DOHH2 (cell line): ENCODE results near the gene EPX.

ENCODE experiments used
- EZH2phosphoT487 ChIP-seq: fragments of 200-600 bp; sonication (generic); IDR thresholded peaks from 2 replicates; pipeline ENCODE4 v1.6.1; 2017; ENCODE audit warnings: borderline replicate concordance, mild to moderate bottlenecking, antibody characterized with exemption, low read length, moderate library complexity, mixed read lengths
- TF ChIP-seq, protein P1 (sequence below): fragments of 200-600 bp; sonication (generic); IDR thresholded peaks from one replicate; pipeline ENCODE4 v1.5.1; 2014; ENCODE audit warnings: antibody characterized with exemption, mild to moderate bottlenecking, low read depth, low read length; ENCODE audit not compliant: poor library complexity, severe bottlenecking

DNA sequence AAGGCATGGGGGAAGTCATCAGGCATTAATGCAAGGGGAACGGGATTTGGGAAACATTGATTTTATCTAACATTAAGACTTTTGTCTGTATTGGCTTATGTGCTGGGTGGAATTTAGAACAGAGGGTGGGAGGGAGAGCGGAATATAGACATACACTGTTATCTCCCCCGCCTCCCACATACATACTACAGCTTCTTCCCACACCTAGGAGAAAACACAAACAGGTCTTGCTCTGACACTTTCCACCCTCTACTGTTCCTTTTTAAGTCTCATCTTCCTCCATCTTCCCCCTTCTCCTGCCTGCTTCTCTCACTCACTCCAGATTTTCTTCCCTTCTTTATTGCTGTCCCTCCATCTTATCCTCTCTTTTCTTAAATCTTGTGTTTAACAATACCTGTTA is 43.9 kb upstream of the EPX start:
- TF ChIP-seq, protein P1, sequence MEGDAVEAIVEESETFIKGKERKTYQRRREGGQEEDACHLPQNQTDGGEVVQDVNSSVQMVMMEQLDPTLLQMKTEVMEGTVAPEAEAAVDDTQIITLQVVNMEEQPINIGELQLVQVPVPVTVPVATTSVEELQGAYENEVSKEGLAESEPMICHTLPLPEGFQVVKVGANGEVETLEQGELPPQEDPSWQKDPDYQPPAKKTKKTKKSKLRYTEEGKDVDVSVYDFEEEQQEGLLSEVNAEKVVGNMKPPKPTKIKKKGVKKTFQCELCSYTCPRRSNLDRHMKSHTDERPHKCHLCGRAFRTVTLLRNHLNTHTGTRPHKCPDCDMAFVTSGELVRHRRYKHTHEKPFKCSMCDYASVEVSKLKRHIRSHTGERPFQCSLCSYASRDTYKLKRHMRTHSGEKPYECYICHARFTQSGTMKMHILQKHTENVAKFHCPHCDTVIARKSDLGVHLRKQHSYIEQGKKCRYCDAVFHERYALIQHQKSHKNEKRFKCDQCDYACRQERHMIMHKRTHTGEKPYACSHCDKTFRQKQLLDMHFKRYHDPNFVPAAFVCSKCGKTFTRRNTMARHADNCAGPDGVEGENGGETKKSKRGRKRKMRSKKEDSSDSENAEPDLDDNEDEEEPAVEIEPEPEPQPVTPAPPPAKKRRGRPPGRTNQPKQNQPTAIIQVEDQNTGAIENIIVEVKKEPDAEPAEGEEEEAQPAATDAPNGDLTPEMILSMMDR = no peak
- no peak for TF ChIP-seq EZH2phosphoT487
